OCI-LY7 (cell line): ENCODE results near the gene SFTPD.

ENCODE experiments used
- CTCF ChIP-seq: fragments of 200-600 bp; sonication (generic); conservative IDR thresholded peaks from 2 replicates; pipeline ENCODE4 v1.5.1; 2014; ENCODE audit warnings: mild to moderate bottlenecking, antibody characterized with exemption, low read length, moderate library complexity, mixed read lengths
- EZH2phosphoT487 ChIP-seq: fragments of 200-600 bp; sonication (generic); IDR thresholded peaks from 2 replicates; pipeline ENCODE4 v1.6.1; 2018; ENCODE audit warnings: low read depth, borderline replicate concordance, mild to moderate bottlenecking, mixed run types, antibody characterized with exemption, low read length, moderate library complexity, mixed read lengths

- TF ChIP-seq CTCF: no peak
- no peak for TF ChIP-seq EZH2phosphoT487
Measured at GRCh38 chr10:79937701-79938151, 11.2 kb downstream of the SFTPD start.
